ENCODE results near the gene PIK3R2. TPM values are rescaled to one million over a fixed set of nuclear protein-coding genes. Genes with fewer than 3 reads are reported as not detected.

Gene PIK3R2
- total and polyA plus RNA-seq, 2 of the 13 experiments (the other 11 are each of a cell fraction or from before 2014, with no cell fraction given), result 18.6 to 25.3 TPM

- Histone ChIP-seq H3K36me3 (replicated peaks in 1 of 2; ENCODE audit: control insufficient read depth in 1 of 2, insufficient read depth in 2 of 2, low read length in 2 of 2) (0 out of 5 replicates have a peak, but pooled peaks cover 0 to 11% of the 10 kb centered on the region in 2 experiments), H3K27ac (ENCODE audit: extremely low read length, insufficient read depth, low read length) (no peak overlapping the region), H2AFZ (ENCODE audit: low read length) (no peak overlapping the region), H3K9me3 (ENCODE audit: low read length) (no peaks in the 10 kb centered on the region), H3K4me1 (ENCODE audit: insufficient read depth, low read length) (peaks cover 30% of the 10 kb centered on the region), H3K4me3 (replicated peaks in 1 of 3; ENCODE audit: insufficient read depth in 1 of 3, low read depth in 2 of 3, low read length in 3 of 3) (no peak overlapping the region), H3K27me3 (ENCODE audit: control insufficient read depth in 1 of 2, insufficient read depth in 2 of 2, low read length in 2 of 2) (no peaks in the 10 kb centered on the region), H3K79me2 (ENCODE audit: insufficient read depth, low read length) (peaks cover 14% of the 10 kb centered on the region), H3K9ac (ENCODE audit: insufficient read depth, low read depth, low read length) (no peak overlapping the region), H4K20me1 (ENCODE audit: insufficient read depth, low read length) (no peaks in the 10 kb centered on the region), H3K4me2 (ENCODE audit: low read depth, low read length) (no peak overlapping the region)
- no peak for TF ChIP-seq ETS1 (CRISPR knock-in tag; IDR thresholded peaks at IDR 0.05)
- no peak for TF ChIP-seq ZNF607 (CRISPR knock-in tag; IDR thresholded peaks at IDR 0.05; ENCODE audit: borderline replicate concordance)
- no peak for TF ChIP-seq KLF16 (CRISPR knock-in tag; IDR thresholded peaks at IDR 0.05)
- no peak for TF ChIP-seq EED (CRISPR knock-in tag; IDR thresholded peaks at IDR 0.05)
- no peak for TF ChIP-seq PHF21A (CRISPR knock-in tag; IDR thresholded peaks at IDR 0.05)
- TF ChIP-seq ZNF224 (CRISPR knock-in tag; IDR thresholded peaks at IDR 0.05), result no peak
- TF ChIP-seq ZNF230 (CRISPR knock-in tag; IDR thresholded peaks at IDR 0.05), result no peak
- TF ChIP-seq NCOA2 (CRISPR knock-in tag; IDR thresholded peaks at IDR 0.05), result no peak
- no peak for TF ChIP-seq ZNF891 (CRISPR knock-in tag; IDR thresholded peaks at IDR 0.05)
- no peak for TF ChIP-seq ZIK1 (CRISPR knock-in tag; IDR thresholded peaks at IDR 0.05; ENCODE audit: borderline replicate concordance, low read depth)
- TF ChIP-seq, protein P1, sequence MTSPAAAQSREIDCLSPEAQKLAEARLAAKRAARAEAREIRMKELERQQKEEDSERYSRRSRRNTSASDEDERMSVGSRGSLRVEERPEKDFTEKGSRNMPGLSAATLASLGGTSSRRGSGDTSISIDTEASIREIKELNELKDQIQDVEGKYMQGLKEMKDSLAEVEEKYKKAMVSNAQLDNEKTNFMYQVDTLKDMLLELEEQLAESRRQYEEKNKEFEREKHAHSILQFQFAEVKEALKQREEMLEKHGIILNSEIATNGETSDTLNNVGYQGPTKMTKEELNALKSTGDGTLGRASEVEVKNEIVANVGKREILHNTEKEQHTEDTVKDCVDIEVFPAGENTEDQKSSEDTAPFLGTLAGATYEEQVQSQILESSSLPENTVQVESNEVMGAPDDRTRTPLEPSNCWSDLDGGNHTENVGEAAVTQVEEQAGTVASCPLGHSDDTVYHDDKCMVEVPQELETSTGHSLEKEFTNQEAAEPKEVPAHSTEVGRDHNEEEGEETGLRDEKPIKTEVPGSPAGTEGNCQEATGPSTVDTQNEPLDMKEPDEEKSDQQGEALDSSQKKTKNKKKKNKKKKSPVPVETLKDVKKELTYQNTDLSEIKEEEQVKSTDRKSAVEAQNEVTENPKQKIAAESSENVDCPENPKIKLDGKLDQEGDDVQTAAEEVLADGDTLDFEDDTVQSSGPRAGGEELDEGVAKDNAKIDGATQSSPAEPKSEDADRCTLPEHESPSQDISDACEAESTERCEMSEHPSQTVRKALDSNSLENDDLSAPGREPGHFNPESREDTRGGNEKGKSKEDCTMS (CRISPR knock-in tag; conservative IDR thresholded peaks at IDR 0.05), result no peak
- TF ChIP-seq, protein P2, sequence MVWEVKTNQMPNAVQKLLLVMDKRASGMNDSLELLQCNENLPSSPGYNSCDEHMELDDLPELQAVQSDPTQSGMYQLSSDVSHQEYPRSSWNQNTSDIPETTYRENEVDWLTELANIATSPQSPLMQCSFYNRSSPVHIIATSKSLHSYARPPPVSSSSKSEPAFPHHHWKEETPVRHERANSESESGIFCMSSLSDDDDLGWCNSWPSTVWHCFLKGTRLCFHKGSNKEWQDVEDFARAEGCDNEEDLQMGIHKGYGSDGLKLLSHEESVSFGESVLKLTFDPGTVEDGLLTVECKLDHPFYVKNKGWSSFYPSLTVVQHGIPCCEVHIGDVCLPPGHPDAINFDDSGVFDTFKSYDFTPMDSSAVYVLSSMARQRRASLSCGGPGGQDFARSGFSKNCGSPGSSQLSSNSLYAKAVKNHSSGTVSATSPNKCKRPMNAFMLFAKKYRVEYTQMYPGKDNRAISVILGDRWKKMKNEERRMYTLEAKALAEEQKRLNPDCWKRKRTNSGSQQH (CRISPR knock-in tag; IDR thresholded peaks at IDR 0.05; ENCODE audit: low read depth), result no peak
- no peak for TF ChIP-seq NR1H2 (CRISPR knock-in tag; IDR thresholded peaks at IDR 0.05; ENCODE audit: borderline replicate concordance, low read depth)
- 93% methylated on average over 4 of the region's 4 CpGs for WGBS (ENCODE audit: low lambda C conversion rate)
- BruUV-seq (replicated peaks), result no TSS peak
- DNase-seq (ENCODE audit: low spot score) (no peak), FAIRE-seq (no peak), ATAC-seq (no peak)
- ChIA-PET POLR2A (no interaction called here), CTCF (ENCODE audit: low intra/inter-chr PET ratio, low total read pairs) (interaction anchor here (2.3 kb wide), 1 partner anchor 53 kb away, joined by 25 read pairs; no protein-coding TSS in a partner anchor)
- in situ Hi-C loops (cut with HindIII; ENCODE audit: extremely low pct_ligation_motif_present, low pct_unique_long_range_greater_than_20kb) (loop anchor here (5.0 kb wide), 1 partner anchor 38 kb away; the partner anchor contains the start of gene PIK3R2), intact Hi-C loops (cut with micrococcal nuclease; ENCODE audit: unreplicated experiment) (no loop called here)
Observed at GRCh38 chr19:18114483-18114882, 38.5 kb upstream of the PIK3R2 start.
